ENCODE data around the gene CLEC19A.

The CLEC19A gene

DNA sequence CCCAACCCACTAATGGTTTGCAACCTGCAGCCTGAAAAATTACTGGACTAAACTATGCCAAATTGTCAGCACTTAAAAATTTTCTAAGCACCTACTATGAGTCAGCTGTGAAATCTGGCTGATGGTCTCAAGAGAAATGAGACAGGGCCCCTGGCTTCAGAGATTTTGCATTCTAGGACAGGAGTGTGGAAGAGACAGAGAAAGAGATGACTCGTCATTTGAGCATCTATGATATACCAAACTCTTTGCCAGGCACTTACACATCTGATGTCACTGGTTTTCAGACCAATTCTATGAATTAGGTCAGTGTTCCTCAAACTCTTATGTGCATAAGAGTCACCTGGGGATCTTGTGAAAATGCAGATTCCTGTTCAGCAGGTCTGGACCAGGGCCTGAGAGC is 44.4 kb downstream of the CLEC19A start (continued):
- TF ChIP-seq CSDC2 (CRISPR knock-in tag; IDR thresholded peaks at IDR 0.05) (no peak), ZNF565 (CRISPR knock-in tag; conservative IDR thresholded peaks at IDR 0.05; ENCODE audit: low read depth) (no peak), OSR1 (CRISPR knock-in tag; IDR thresholded peaks at IDR 0.05) (no peak)

DNA sequence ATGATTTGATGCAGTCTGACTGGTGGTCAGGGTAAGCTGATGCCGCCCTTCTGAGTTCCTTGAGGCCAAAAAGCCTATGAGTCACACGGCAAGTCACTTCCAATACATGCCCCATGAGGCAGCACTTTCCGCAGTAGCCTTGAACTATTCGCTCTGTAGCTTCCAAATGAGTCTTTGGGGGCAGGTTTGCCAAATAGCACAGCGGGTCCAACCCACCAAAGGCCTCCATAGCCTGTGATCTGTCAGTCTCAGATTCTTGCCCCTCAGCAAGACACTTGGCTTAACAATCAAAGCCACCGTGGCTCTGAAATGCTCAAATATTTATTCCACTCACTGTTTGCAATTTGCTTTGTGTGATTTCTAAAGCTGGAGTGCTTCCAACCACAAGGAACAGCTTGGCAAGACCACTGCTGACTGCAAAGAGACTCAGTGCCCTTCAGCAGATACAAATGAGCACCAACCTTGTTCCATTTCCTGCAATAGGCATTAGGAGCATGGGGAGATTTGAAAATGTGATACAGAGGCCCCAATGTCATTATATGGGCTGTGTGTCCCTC is 45.4 kb downstream of the CLEC19A start:
- ATAC-seq, result peak; percentile 87
- TF ChIP-seq RARB (CRISPR knock-in tag; IDR thresholded peaks at IDR 0.05) (no peak), SNAI2 (CRISPR knock-in tag; IDR thresholded peaks at IDR 0.05) (no peak)

DNA sequence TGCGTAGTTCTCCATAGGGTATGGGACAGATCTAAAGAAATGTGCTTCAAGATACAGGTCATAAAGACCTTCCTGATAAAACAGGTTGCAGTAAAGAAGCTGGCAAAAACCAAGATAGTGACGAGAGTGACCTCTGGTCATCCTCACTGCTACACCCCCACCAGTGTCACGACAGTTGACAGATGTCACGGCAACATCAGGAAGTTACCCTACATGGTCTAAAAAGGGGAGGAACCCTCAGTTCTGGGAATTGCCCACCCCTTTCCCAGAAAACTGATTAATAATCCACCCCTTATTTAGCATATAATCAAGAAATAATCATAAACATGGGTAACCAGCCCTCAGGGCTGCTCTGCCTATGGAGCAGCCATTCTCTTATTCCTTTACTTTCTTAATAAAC is 46.3 kb downstream of the CLEC19A start:
- ATAC-seq, result no peak
- TF ChIP-seq, protein P1, sequence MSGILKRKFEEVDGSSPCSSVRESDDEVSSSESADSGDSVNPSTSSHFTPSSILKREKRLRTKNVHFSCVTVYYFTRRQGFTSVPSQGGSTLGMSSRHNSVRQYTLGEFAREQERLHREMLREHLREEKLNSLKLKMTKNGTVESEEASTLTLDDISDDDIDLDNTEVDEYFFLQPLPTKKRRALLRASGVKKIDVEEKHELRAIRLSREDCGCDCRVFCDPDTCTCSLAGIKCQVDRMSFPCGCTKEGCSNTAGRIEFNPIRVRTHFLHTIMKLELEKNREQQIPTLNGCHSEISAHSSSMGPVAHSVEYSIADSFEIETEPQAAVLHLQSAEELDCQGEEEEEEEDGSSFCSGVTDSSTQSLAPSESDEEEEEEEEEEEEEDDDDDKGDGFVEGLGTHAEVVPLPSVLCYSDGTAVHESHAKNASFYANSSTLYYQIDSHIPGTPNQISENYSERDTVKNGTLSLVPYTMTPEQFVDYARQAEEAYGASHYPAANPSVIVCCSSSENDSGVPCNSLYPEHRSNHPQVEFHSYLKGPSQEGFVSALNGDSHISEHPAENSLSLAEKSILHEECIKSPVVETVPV (CRISPR knock-in tag; IDR thresholded peaks at IDR 0.05), result no peak
- TF ChIP-seq ESRRG (CRISPR knock-in tag; IDR thresholded peaks at IDR 0.05) (no peak), SNAI2 (CRISPR knock-in tag; IDR thresholded peaks at IDR 0.05) (no peak), ARNTL (CRISPR knock-in tag; IDR thresholded peaks at IDR 0.05; ENCODE audit: borderline replicate concordance, low read depth) (no peak), RARB (CRISPR knock-in tag; IDR thresholded peaks at IDR 0.05) (no peak), ZNF565 (CRISPR knock-in tag; conservative IDR thresholded peaks at IDR 0.05; ENCODE audit: low read depth) (no peak), BACH2 (CRISPR knock-in tag; IDR thresholded peaks at IDR 0.05; ENCODE audit: borderline replicate concordance) (no peak), OSR1 (CRISPR knock-in tag; IDR thresholded peaks at IDR 0.05) (no peak), CSDC2 (CRISPR knock-in tag; IDR thresholded peaks at IDR 0.05) (no peak), ZNF8 (CRISPR knock-in tag; IDR thresholded peaks at IDR 0.05) (no peak)
- TF ChIP-seq, protein P2, sequence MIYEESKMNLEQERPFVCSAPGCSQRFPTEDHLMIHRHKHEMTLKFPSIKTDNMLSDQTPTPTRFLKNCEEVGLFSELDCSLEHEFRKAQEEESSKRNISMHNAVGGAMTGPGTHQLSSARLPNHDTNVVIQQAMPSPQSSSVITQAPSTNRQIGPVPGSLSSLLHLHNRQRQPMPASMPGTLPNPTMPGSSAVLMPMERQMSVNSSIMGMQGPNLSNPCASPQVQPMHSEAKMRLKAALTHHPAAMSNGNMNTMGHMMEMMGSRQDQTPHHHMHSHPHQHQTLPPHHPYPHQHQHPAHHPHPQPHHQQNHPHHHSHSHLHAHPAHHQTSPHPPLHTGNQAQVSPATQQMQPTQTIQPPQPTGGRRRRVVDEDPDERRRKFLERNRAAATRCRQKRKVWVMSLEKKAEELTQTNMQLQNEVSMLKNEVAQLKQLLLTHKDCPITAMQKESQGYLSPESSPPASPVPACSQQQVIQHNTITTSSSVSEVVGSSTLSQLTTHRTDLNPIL (CRISPR knock-in tag; IDR thresholded peaks at IDR 0.05; ENCODE audit: low read depth), result no peak
- TF ChIP-seq, protein P3, sequence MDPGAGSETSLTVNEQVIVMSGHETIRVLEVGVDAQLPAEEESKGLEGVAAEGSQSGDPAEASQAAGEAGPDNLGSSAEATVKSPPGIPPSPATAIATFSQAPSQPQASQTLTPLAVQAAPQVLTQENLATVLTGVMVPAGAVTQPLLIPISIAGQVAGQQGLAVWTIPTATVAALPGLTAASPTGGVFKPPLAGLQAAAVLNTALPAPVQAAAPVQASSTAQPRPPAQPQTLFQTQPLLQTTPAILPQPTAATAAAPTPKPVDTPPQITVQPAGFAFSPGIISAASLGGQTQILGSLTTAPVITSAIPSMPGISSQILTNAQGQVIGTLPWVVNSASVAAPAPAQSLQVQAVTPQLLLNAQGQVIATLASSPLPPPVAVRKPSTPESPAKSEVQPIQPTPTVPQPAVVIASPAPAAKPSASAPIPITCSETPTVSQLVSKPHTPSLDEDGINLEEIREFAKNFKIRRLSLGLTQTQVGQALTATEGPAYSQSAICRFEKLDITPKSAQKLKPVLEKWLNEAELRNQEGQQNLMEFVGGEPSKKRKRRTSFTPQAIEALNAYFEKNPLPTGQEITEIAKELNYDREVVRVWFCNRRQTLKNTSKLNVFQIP (CRISPR knock-in tag; IDR thresholded peaks at IDR 0.05; ENCODE audit: borderline replicate concordance, low read depth), result no peak

DNA sequence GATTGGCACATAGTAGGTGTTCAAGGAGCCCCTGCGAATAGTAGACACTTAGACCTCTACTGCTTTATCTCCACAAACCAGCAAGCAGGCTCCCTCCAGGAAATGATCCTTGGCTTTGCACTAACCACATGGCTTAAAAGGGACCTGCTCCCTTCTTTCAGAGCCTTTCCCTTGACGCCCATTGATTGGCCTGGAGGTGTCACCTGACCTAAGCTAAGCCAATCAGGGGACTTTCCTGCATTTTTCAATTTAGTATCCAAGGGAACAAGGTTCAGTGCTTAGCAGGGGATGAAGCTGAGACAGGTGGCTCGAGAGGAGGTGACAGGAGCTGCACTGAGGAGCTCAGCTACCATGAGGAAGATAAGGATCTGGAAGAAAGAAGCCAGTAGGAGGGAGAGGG is 52.8 kb downstream of the CLEC19A start:
- ATAC-seq, result no peak
- TF ChIP-seq, protein P2 (CRISPR knock-in tag; IDR thresholded peaks at IDR 0.05; ENCODE audit: low read depth), result no peak
- no peak for TF ChIP-seq TCF4 (CRISPR knock-in tag; IDR thresholded peaks at IDR 0.05; ENCODE audit: borderline replicate concordance)
- no peak for TF ChIP-seq RARB (CRISPR knock-in tag; IDR thresholded peaks at IDR 0.05)
- TF ChIP-seq OSR1 (CRISPR knock-in tag; IDR thresholded peaks at IDR 0.05), result no peak
- no peak for TF ChIP-seq ZNF70 (CRISPR knock-in tag; IDR thresholded peaks at IDR 0.05)
- no peak for TF ChIP-seq ZFP30 (CRISPR knock-in tag; IDR thresholded peaks at IDR 0.05)
- no peak for TF ChIP-seq GLIS3 (CRISPR knock-in tag; IDR thresholded peaks at IDR 0.05)
- TF ChIP-seq PPARA (CRISPR knock-in tag; IDR thresholded peaks at IDR 0.05; ENCODE audit: borderline replicate concordance), result no peak
- TF ChIP-seq SNAI2 (CRISPR knock-in tag; IDR thresholded peaks at IDR 0.05), result no peak
- TF ChIP-seq TOX (CRISPR knock-in tag; IDR thresholded peaks at IDR 0.05; ENCODE audit: borderline replicate concordance), result no peak
- TF ChIP-seq, protein P4, sequence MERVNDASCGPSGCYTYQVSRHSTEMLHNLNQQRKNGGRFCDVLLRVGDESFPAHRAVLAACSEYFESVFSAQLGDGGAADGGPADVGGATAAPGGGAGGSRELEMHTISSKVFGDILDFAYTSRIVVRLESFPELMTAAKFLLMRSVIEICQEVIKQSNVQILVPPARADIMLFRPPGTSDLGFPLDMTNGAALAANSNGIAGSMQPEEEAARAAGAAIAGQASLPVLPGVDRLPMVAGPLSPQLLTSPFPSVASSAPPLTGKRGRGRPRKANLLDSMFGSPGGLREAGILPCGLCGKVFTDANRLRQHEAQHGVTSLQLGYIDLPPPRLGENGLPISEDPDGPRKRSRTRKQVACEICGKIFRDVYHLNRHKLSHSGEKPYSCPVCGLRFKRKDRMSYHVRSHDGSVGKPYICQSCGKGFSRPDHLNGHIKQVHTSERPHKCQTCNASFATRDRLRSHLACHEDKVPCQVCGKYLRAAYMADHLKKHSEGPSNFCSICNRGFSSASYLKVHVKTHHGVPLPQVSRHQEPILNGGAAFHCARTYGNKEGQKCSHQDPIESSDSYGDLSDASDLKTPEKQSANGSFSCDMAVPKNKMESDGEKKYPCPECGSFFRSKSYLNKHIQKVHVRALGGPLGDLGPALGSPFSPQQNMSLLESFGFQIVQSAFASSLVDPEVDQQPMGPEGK (CRISPR knock-in tag; IDR thresholded peaks at IDR 0.05; ENCODE audit: borderline replicate concordance), result no peak
- TF ChIP-seq ZNF565 (CRISPR knock-in tag; conservative IDR thresholded peaks at IDR 0.05; ENCODE audit: low read depth), result no peak
- no peak for TF ChIP-seq BACH2 (CRISPR knock-in tag; IDR thresholded peaks at IDR 0.05; ENCODE audit: borderline replicate concordance)
- TF ChIP-seq ZC3H10 (CRISPR knock-in tag; IDR thresholded peaks at IDR 0.05), result no peak
- TF ChIP-seq, protein P5, sequence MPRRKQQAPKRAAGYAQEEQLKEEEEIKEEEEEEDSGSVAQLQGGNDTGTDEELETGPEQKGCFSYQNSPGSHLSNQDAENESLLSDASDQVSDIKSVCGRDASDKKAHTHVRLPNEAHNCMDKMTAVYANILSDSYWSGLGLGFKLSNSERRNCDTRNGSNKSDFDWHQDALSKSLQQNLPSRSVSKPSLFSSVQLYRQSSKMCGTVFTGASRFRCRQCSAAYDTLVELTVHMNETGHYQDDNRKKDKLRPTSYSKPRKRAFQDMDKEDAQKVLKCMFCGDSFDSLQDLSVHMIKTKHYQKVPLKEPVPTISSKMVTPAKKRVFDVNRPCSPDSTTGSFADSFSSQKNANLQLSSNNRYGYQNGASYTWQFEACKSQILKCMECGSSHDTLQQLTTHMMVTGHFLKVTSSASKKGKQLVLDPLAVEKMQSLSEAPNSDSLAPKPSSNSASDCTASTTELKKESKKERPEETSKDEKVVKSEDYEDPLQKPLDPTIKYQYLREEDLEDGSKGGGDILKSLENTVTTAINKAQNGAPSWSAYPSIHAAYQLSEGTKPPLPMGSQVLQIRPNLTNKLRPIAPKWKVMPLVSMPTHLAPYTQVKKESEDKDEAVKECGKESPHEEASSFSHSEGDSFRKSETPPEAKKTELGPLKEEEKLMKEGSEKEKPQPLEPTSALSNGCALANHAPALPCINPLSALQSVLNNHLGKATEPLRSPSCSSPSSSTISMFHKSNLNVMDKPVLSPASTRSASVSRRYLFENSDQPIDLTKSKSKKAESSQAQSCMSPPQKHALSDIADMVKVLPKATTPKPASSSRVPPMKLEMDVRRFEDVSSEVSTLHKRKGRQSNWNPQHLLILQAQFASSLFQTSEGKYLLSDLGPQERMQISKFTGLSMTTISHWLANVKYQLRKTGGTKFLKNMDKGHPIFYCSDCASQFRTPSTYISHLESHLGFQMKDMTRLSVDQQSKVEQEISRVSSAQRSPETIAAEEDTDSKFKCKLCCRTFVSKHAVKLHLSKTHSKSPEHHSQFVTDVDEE (CRISPR knock-in tag; IDR thresholded peaks at IDR 0.05), result no peak

Data from SK-N-SH treated with all-trans-retinoic acid at 6 μM for 48 hours (cell line).